ENCODE data around the gene IKZF3. TPM values are rescaled to one million over a fixed set of nuclear protein-coding genes. Genes with fewer than 3 reads are reported as not detected.
A peak's percentile ranks its signal among the peaks of the same experiment; 100 is the strongest.

The IKZF3 gene
- total RNA-seq, 1 experiment from 2014 or later, result not detected

DNA sequence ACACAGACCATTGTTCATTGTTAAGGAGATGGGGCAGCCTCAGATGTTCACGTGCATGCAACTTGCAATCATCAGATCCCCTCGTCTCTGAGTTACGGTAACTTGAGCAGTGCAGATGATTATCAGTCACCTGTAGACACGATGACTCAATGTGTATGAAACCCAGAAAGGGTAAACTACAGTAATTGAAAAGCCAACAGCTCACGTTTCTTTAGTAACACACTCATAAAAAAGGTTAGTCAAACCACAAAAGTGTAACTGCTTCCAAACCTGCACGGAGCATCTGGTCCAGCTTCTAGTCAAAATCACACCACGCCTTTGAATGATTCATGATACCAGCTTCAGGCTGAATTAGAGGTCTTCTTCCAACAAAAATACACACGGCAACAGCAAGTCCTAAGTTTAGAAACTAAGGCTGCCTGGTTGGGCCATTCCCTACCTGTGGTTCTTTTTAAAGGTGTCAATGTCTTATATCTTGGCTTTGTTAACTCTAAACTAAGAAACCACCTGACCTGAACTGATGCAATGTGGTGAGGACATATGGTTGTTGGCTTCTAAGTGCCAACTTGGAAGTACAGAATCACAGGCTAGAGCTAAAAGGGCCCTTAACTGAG is 94.0 kb downstream of the IKZF3 start:
- H3K9me2 ChIP-seq (replicated peaks; ENCODE audit: low read length), result no peaks in the 10 kb centered on the region
- ChIA-PET POLR2A (ENCODE audit: unreplicated experiment) (no interaction called here), CTCF (no interaction called here)
- H3K9me3 ChIP-seq (ENCODE audit: low read length), result no peaks in the 10 kb centered on the region
- no TSS peak for BruUV-seq (replicated peaks)
- intact Hi-C loops (cut with micrococcal nuclease), result no loop called here
- no peaks in the 10 kb centered on the region for H3K36me3 ChIP-seq (ENCODE audit: low read depth, low read length)
- no peak overlapping the region for H3K9ac ChIP-seq (ENCODE audit: low read length)
- H3K4me1 ChIP-seq (ENCODE audit: insufficient read depth, low read length), result peaks cover 19% of the 10 kb centered on the region
- DNase-seq (peak; percentile 96), ATAC-seq (peak; percentile 96)
- no peak for TF ChIP-seq EZH2 (IDR thresholded peaks at IDR 0.05; ENCODE audit: low read length, unreplicated experiment)
- no peak for TF ChIP-seq EZH2phosphoT487 (IDR thresholded peaks at IDR 0.05; ENCODE audit: borderline replicate concordance, low read length)
- TF ChIP-seq, protein P1, sequence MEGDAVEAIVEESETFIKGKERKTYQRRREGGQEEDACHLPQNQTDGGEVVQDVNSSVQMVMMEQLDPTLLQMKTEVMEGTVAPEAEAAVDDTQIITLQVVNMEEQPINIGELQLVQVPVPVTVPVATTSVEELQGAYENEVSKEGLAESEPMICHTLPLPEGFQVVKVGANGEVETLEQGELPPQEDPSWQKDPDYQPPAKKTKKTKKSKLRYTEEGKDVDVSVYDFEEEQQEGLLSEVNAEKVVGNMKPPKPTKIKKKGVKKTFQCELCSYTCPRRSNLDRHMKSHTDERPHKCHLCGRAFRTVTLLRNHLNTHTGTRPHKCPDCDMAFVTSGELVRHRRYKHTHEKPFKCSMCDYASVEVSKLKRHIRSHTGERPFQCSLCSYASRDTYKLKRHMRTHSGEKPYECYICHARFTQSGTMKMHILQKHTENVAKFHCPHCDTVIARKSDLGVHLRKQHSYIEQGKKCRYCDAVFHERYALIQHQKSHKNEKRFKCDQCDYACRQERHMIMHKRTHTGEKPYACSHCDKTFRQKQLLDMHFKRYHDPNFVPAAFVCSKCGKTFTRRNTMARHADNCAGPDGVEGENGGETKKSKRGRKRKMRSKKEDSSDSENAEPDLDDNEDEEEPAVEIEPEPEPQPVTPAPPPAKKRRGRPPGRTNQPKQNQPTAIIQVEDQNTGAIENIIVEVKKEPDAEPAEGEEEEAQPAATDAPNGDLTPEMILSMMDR (conservative IDR thresholded peaks at IDR 0.05; ENCODE audit: low read depth, low read length), result no peak
- H3K4me2 ChIP-seq (ENCODE audit: low read length), result peak overlapping the region; percentile 71
- H3F3A ChIP-seq (ENCODE audit: low read length, unreplicated experiment), result no peaks in the 10 kb centered on the region
- no peak overlapping the region for H2AFZ ChIP-seq (ENCODE audit: low read length)
- H4K20me1 ChIP-seq (ENCODE audit: low read length), result no peaks in the 10 kb centered on the region
- H3K27ac ChIP-seq (ENCODE audit: low read length), result peak overlapping the region; percentile 41; the same call in 1 of the 2 replicates
- H3K4me3 ChIP-seq (ENCODE audit: low read length), result no peak overlapping the region
- H3K79me2 ChIP-seq (ENCODE audit: low read length), result no peaks in the 10 kb centered on the region
- H3K27me3 ChIP-seq (ENCODE audit: low read length), result peaks cover 9% of the 10 kb centered on the region; the same call in 1 of the 2 replicates

DNA sequence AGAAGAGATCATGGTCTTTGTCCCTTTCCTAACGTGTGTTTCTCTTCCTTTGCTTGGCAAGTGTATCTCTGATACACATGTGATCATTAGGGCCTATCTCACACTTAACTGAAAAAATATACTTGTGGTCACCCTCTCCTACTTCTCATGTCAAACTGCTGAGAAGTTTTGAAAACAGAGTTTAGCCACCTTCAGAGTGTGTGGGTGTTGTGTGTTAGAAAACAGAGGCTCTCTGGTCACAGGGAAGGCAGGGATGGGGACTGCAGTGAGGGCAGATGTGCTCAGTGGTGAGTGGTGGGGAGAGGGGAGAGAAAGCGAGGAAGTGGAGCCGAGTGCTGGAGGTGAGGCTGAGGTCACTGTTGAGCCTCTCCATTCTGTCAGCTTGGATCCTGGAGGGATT is 97.0 kb downstream of the IKZF3 start:
- no peaks in the 10 kb centered on the region for H3K9me2 ChIP-seq (replicated peaks; ENCODE audit: low read length)
- H3K79me2 ChIP-seq (ENCODE audit: low read length), result no peaks in the 10 kb centered on the region
- no peak for DNase-seq
- CTCF ChIA-PET, result no interaction called here
- intact Hi-C loops (cut with micrococcal nuclease), result no loop called here
- no peaks in the 10 kb centered on the region for H3K9me3 ChIP-seq (ENCODE audit: low read length)
- ATAC-seq, result no peak
- H2AFZ ChIP-seq (ENCODE audit: low read length), result no peak overlapping the region
- POLR2A ChIA-PET (ENCODE audit: unreplicated experiment), result no interaction called here
- peaks cover 11% of the 10 kb centered on the region; the same call in 1 of the 2 replicates for H3K27me3 ChIP-seq (ENCODE audit: low read length)
- BruUV-seq (replicated peaks), result no TSS peak
- no peak overlapping the region for H3K4me2 ChIP-seq (ENCODE audit: low read length)
- no peak overlapping the region for H3K4me3 ChIP-seq (ENCODE audit: low read length)
- H3K36me3 ChIP-seq (ENCODE audit: low read depth, low read length), result no peaks in the 10 kb centered on the region
- H3K27ac ChIP-seq (ENCODE audit: low read length), result no peak overlapping the region
- H4K20me1 ChIP-seq (ENCODE audit: low read length), result no peaks in the 10 kb centered on the region
- TF ChIP-seq, protein P1 (conservative IDR thresholded peaks at IDR 0.05; ENCODE audit: low read depth, low read length), result no peak
- TF ChIP-seq EZH2 (IDR thresholded peaks at IDR 0.05; ENCODE audit: low read length, unreplicated experiment), result no peak
- no peak overlapping the region for H3K9ac ChIP-seq (ENCODE audit: low read length)
- H3K4me1 ChIP-seq (ENCODE audit: insufficient read depth, low read length), result peaks cover 19% of the 10 kb centered on the region
- no peaks in the 10 kb centered on the region for H3F3A ChIP-seq (ENCODE audit: low read length, unreplicated experiment)

DNA sequence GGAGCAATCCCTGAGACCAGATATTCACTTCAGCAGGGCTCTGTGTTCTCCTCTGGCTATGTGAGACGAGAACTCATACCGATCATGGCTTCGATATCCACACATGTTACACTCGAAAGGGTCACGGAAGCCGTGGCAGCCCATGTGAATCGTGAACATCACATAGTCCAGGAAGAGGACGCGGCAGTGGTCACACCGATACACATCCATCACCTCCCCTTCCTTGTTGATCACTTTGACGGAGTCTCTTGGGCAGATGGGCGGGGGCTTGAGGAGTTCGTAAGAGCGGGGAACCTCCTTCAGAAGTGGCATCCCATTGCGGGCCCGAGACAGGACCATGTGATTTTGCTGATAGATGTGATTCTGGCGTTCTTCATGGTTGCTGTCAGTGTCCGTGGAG is 98.3 kb downstream of the IKZF3 start:
- H3K4me2 ChIP-seq (ENCODE audit: low read length), result no peak overlapping the region

More for the DNA sequence above, 98.3 kb downstream of the IKZF3 start:
- CTCF ChIA-PET, result no interaction called here
- Histone ChIP-seq H4K20me1 (ENCODE audit: low read length) (no peaks in the 10 kb centered on the region), H3K9me3 (ENCODE audit: low read length) (no peaks in the 10 kb centered on the region), H3K9ac (ENCODE audit: low read length) (no peak overlapping the region), H3K4me3 (ENCODE audit: low read length) (no peak overlapping the region), H3K27me3 (ENCODE audit: low read length) (peaks cover 11% of the 10 kb centered on the region; the same call in 1 of the 2 replicates), H2AFZ (ENCODE audit: low read length) (no peak overlapping the region), H3K9me2 (replicated peaks; ENCODE audit: low read length) (no peaks in the 10 kb centered on the region), H3F3A (ENCODE audit: low read length, unreplicated experiment) (no peaks in the 10 kb centered on the region), H3K36me3 (ENCODE audit: low read depth, low read length) (no peaks in the 10 kb centered on the region), H3K4me1 (ENCODE audit: insufficient read depth, low read length) (peaks cover 15% of the 10 kb centered on the region), H3K27ac (ENCODE audit: low read length) (no peak overlapping the region), H3K79me2 (ENCODE audit: low read length) (no peaks in the 10 kb centered on the region)
- no peak for DNase-seq
- no TSS peak for BruUV-seq (replicated peaks)
- TF ChIP-seq, protein P1 (conservative IDR thresholded peaks at IDR 0.05; ENCODE audit: low read depth, low read length), result no peak
- no peak for TF ChIP-seq EZH2phosphoT487 (IDR thresholded peaks at IDR 0.05; ENCODE audit: borderline replicate concordance, low read length)
- TF ChIP-seq EZH2 (IDR thresholded peaks at IDR 0.05; ENCODE audit: low read length, unreplicated experiment), result no peak
- intact Hi-C loops (cut with micrococcal nuclease), result no loop called here
- POLR2A ChIA-PET (ENCODE audit: unreplicated experiment), result no interaction called here
- ATAC-seq, result no peak
